ENCODE data around the gene PGK1.
"Not testable (repeated sequence)": the region's sequence is repeated elsewhere in the genome, so short reads cannot be mapped to it uniquely, and the experiment has no call there.

The PGK1 gene

DNA sequence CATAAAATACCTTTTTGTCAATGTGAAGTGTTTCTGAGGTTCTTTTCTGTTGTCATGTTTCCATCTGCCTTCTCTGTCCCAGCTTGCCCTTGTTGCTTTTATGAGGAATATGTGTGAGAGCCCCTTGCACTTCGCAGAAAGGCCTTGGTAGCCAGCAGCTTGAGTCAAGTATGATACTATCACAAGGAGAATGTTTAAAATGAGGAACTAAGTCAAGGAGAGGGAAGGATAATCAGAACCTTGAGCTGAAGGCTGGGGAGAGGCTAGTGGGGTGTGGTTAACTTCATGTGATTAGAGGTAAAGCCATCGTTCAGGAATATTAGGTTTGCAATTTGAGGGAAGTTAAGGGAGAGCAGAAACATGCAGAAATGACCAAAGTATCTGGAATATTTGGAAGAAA, 12.7 kb downstream of the PGK1 start:
- DNase-seq (ENCODE audit: low read depth): no peak
- in situ Hi-C loops (cut with HindIII; ENCODE audit: low sequenced_read_pairs): no loop called here
- TF ChIP-seq, protein P1, sequence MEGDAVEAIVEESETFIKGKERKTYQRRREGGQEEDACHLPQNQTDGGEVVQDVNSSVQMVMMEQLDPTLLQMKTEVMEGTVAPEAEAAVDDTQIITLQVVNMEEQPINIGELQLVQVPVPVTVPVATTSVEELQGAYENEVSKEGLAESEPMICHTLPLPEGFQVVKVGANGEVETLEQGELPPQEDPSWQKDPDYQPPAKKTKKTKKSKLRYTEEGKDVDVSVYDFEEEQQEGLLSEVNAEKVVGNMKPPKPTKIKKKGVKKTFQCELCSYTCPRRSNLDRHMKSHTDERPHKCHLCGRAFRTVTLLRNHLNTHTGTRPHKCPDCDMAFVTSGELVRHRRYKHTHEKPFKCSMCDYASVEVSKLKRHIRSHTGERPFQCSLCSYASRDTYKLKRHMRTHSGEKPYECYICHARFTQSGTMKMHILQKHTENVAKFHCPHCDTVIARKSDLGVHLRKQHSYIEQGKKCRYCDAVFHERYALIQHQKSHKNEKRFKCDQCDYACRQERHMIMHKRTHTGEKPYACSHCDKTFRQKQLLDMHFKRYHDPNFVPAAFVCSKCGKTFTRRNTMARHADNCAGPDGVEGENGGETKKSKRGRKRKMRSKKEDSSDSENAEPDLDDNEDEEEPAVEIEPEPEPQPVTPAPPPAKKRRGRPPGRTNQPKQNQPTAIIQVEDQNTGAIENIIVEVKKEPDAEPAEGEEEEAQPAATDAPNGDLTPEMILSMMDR (IDR thresholded peaks at IDR 0.05; ENCODE audit: low read depth, low read length, missing control alignments): no peak

DNA sequence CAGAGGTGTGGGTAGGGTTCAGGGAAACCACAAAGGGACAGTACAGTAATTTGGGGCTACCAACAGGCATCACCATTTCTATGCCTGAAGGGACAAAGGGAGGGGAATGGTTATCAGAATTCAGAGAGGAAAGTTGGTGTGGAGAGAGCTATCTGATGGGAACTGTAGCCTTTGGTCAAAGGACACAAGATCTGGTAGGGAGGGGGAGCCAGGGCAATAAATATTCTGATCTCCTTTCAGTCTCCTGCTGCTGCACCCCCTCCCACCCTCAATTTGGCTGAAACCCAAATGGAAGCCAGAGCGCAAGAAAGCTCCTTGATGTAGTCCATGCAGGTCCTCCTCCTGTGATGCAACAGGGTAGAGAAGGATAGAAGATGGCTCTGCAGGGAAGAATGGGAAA, 14.6 kb downstream of the PGK1 start:
- TF ChIP-seq, protein P1 (IDR thresholded peaks at IDR 0.05; ENCODE audit: low read depth, low read length, missing control alignments): no peak
- no peak for DNase-seq (ENCODE audit: low read depth)
- in situ Hi-C loops (cut with HindIII; ENCODE audit: low sequenced_read_pairs): no loop called here
- no peak overlapping the region for H3K4me3 ChIP-seq (ENCODE audit: low read depth, low read length)

More for the DNA sequence above, 12.7 kb downstream of the PGK1 start:
- H3K4me3 ChIP-seq (ENCODE audit: low read depth, low read length): no peak overlapping the region

DNA sequence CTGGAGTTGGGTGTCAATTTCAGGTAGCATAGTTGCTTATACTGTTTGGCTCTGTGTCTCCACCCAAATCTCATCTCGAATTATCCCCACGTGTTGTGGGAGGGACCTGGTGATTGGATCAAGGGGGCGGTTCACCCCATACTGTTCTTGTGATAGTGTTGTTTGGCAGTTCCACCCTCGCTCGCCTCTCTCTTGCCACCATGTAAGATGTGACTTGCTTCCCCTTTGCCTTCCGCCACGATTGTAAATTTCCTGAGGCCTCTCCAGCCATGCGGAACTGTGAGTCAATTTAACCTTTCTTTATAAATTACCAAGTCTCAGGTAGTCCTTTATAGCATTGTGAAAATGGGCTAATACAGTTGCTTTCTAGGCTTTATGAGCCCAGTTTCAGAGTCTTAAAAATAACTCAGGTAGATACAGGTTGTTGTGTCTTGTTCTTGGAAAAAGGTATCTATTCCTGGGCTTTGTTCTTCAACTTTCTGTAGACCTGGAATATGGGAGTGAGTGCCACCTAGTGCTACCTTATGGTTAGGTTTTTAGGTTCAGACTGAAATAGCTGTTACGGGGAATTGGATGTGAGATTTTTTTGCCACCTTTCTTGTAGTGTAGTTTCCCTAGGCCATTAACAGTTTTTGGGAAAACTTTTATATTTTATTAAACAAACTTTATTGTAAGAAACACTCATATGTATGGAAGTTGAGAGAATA, 15.6 kb downstream of the PGK1 start:
- no peak overlapping the region for H3K4me3 ChIP-seq (ENCODE audit: low read depth, low read length)
- TF ChIP-seq, protein P1 (IDR thresholded peaks at IDR 0.05; ENCODE audit: low read depth, low read length, missing control alignments): peak; percentile 35
- in situ Hi-C loops (cut with HindIII; ENCODE audit: low sequenced_read_pairs): no loop called here
- no peak for DNase-seq (ENCODE audit: low read depth)

DNA sequence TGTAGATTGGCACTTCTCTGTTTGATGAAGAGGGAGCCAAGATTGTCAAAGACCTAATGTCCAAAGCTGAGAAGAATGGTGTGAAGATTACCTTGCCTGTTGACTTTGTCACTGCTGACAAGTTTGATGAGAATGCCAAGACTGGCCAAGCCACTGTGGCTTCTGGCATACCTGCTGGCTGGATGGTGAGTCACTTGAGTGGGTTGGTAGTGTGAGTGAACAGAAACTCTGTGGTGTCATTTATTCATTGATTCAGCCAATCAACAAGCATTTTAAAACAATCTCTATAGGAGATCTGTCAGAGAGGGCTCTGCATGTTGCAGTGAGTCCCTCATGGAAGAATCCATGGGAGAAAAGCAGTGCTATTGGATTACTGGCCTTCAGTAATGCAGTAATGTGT, 19.1 kb downstream of the PGK1 start:
- TF ChIP-seq, protein P1 (IDR thresholded peaks at IDR 0.05; ENCODE audit: low read depth, low read length, missing control alignments): no peak
- in situ Hi-C loops (cut with HindIII; ENCODE audit: low sequenced_read_pairs): no loop called here
- H3K4me3 ChIP-seq (ENCODE audit: low read depth, low read length): no peak overlapping the region
- DNase-seq (ENCODE audit: low read depth): peak; percentile 15

DNA sequence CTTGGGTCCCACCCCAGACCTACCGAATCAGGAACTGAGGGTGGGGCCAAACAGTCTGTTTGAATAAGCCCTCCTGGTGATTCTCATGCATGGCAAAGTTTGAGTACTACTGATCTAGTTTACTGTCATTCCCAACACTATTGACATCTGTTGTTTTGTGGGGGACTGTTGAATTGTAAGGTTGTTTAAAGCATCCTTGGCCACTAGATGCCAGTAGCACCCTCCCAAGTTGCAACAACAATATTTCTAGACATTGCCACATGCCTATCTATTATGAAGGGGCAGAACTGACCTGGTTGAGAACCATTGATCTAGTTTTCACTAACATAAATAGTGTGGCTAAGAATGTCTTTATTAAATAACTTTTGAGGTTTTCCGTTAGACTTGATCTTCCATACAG, 20.3 kb downstream of the PGK1 start:
- no peak overlapping the region for H3K4me3 ChIP-seq (ENCODE audit: low read depth, low read length)
- TF ChIP-seq, protein P1 (IDR thresholded peaks at IDR 0.05; ENCODE audit: low read depth, low read length, missing control alignments): peak; percentile 25
- in situ Hi-C loops (cut with HindIII; ENCODE audit: low sequenced_read_pairs): no loop called here
- no peak for DNase-seq (ENCODE audit: low read depth)

DNA sequence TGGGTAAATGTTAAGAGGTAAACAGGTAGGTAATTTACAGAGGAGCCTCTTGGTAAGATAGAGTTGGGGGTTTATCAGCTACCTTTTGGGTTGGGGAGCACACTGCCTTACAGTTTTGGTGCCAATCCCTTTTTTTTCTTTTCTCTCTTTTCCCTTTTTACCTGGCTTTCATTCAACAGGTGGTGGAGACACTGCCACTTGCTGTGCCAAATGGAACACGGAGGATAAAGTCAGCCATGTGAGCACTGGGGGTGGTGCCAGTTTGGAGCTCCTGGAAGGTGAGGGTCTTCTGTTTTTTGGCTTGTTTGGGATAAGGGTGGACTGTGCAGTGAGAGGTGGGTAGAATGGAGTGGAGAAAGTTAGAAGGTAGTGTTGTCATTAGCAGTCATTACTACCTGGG, 21.1 kb downstream of the PGK1 start:
- DNase-seq (ENCODE audit: low read depth): no peak
- in situ Hi-C loops (cut with HindIII; ENCODE audit: low sequenced_read_pairs): no loop called here
- no peak overlapping the region for H3K4me3 ChIP-seq (ENCODE audit: low read depth, low read length)
- TF ChIP-seq, protein P1 (IDR thresholded peaks at IDR 0.05; ENCODE audit: low read depth, low read length, missing control alignments): no peak

DNA sequence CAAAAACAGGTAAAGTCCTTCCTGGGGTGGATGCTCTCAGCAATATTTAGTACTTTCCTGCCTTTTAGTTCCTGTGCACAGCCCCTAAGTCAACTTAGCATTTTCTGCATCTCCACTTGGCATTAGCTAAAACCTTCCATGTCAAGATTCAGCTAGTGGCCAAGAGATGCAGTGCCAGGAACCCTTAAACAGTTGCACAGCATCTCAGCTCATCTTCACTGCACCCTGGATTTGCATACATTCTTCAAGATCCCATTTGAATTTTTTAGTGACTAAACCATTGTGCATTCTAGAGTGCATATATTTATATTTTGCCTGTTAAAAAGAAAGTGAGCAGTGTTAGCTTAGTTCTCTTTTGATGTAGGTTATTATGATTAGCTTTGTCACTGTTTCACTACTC, 21.7 kb downstream of the PGK1 start:
- in situ Hi-C loops (cut with HindIII; ENCODE audit: low sequenced_read_pairs); H3K4me3 ChIP-seq (ENCODE audit: low read depth, low read length); DNase-seq (ENCODE audit: low read depth): not testable (repeated sequence)

Data from astrocyte of the cerebellum (primary cell).